ENCODE measurements around the gene P4HTM.
A peak's percentile ranks its signal among the peaks of the same experiment; 100 is the strongest.

The P4HTM gene, protein sequence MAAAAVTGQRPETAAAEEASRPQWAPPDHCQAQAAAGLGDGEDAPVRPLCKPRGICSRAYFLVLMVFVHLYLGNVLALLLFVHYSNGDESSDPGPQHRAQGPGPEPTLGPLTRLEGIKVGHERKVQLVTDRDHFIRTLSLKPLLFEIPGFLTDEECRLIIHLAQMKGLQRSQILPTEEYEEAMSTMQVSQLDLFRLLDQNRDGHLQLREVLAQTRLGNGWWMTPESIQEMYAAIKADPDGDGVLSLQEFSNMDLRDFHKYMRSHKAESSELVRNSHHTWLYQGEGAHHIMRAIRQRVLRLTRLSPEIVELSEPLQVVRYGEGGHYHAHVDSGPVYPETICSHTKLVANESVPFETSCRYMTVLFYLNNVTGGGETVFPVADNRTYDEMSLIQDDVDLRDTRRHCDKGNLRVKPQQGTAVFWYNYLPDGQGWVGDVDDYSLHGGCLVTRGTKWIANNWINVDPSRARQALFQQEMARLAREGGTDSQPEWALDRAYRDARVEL

DNA sequence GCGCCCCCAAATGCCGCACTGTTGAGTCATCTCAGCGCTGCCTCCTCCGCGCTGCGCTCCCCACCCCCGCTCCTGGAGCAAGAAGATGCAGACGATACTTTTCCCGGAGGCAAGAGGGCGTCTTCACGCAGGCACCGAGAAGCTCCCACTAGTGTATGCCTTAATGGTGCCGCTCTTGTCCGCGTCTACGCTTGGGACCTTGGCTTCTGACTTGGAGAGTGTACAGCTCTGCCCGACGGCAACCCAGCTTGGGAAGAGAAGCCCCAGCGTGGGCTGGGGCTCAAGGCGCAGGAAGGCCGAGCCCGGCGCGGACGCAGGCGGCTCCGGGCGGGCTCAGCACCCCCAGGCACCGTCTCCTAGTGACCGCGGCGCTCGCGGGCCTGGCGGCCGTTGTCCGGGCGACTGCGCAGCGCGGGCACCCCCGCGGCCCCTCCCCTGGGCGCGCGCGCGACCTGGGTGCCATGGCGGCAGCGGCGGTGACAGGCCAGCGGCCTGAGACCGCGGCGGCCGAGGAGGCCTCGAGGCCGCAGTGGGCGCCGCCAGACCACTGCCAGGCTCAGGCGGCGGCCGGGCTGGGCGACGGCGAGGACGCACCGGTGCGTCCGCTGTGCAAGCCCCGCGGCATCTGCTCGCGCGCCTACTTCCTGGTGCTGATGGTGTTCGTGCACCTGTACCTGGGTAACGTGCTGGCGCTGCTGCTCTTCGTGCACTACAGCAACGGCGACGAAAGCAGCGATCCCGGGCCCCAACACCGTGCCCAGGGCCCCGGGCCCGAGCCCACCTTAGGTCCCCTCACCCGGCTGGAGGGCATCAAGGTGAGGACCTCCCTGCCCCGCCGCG lies at the start of gene P4HTM:
Gene P4HTM, plus strand, starts transcription at position 446 of the 840 bp plus-strand sequence. Its CDS starts 16 bp downstream, at position 462.
- H3K4me3 ChIP-seq, result peak within 1 kb of the TSS; percentile 53 to 93 (median 78)
- peak within 1 kb of the TSS; percentile 10 to 95 (median 86) for H3K27ac ChIP-seq

- Histone ChIP-seq H3K4me3 (no peak overlapping the region), H3K27ac (no peak overlapping the region)
These were observed 44.6 kb upstream of the P4HTM start for GRCh38 chr3:48945432-48945831.

DNA sequence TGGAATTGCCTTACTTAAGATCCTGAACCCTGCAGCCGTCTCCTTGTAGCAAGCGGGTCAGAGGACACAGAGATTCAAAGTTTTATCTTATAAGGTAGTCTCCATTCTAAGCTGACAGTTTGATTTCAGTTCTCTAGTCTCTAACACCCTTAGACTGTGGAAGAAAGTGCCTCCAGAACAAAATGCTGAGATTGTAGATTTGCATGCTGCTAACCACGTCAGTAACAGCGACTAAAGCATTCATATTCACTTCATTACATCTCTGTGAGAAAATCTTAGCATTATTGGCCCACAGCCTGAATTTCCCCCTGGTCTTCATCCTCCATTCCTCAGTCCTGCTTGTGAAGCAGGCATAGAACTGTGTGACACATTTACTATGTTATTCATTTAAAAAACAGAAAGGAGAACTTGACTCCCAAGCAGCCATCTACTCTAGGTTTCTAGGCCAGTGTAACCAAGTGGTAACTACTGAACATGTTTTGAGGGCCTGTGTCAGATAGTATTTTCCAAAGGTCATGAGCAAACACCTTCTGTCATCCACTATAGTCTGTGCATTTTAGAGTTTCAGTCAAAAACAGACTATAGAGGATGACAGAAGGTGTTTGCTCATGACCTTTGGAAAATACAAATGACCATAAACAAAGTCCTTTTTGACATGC lies 44.0 kb upstream of the P4HTM start:
- no peak overlapping the region for H3K27ac ChIP-seq

GRCh38 chr3:48949376-48949717 lies 40.7 kb upstream of the P4HTM start:
- Histone ChIP-seq H3K4me3 (no peak overlapping the region), H3K27ac (peak overlapping the region in 1 of 21 experiments; percentile 26)

More for the DNA sequence above, 44.0 kb upstream of the P4HTM start:
- no peak overlapping the region for H3K4me3 ChIP-seq

- Histone ChIP-seq H3K4me3 (no peak overlapping the region), H3K27ac (no peak overlapping the region)
These were observed 40.0 kb upstream of the P4HTM start for GRCh38 chr3:48950051-48950450.

- Histone ChIP-seq H3K27ac (no peak overlapping the region), H3K4me3 (no peak overlapping the region)
These were observed 38.3 kb upstream of the P4HTM start for GRCh38 chr3:48951764-48952163.

GRCh38 chr3:48952510-48953118 lies 37.4 kb upstream of the P4HTM start:
- H3K4me3 ChIP-seq, result no peak overlapping the region
- H3K27ac ChIP-seq, result no peak overlapping the region

DNA sequence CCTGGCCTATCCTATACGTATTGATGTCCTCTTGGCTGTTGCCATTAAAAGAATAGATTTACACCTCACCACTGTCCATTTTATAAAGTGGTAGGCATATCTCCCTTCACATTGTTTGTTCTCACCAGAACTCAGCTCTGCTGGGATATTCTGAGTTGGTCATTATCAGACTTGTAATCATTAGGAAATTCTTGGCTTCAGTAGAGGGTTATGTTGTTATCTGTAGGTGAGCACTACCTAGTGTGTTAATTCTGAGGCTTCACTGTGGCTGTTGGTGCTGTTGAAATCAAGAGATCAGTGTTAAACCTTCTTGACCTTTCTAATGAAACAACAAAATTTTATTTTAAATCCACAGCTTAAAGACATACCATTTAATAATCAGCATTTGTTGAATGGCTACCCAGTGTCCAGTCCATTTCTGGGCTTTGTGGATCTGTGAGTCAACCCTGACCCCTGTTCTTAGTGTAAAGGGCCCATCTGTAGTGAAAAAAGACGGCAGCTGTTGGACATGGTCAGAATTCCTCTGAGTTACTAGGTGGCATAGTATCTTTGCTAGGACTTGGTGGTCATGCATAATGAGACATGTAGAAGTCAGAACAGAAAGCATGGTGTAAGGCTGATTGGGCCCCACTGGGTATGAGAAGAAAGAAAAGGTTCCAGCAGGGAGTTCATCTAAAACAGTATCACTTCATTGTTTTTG lies 32.9 kb upstream of the P4HTM start:
- Histone ChIP-seq H3K27ac (no peak overlapping the region), H3K4me3 (no peak overlapping the region)

GRCh38 chr3:48960841-48961413 lies 29.1 kb upstream of the P4HTM start:
- no peak overlapping the region for H3K27ac ChIP-seq
- H3K4me3 ChIP-seq, result no peak overlapping the region

GRCh38 chr3:48962340-48962739 lies 27.7 kb upstream of the P4HTM start:
- H3K4me3 ChIP-seq, result no peak overlapping the region

DNA sequence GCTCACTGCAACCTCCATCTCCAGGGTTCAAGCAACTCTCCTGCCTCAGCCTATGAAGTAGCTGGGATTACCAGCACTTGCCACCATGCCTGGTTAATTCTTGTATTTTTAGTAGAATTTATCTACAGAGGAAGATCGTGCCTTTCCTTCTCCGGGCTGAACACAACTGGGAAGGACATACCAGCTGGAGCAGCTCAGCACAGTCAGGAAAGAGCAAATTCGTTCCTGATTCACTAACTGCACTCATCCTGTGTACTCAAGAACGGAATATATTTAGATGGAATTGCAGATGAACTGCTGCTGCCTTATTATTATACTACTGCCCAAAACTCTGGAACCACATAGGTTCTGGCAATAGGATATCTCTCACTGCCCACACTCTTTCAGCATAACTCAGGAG lies 27.1 kb upstream of the P4HTM start:
- no peak overlapping the region for H3K4me3 ChIP-seq
- no peak overlapping the region for H3K27ac ChIP-seq

More at GRCh38 chr3:48962340-48962739, 27.7 kb upstream of the P4HTM start:
- H3K27ac ChIP-seq, result no peak overlapping the region

DNA sequence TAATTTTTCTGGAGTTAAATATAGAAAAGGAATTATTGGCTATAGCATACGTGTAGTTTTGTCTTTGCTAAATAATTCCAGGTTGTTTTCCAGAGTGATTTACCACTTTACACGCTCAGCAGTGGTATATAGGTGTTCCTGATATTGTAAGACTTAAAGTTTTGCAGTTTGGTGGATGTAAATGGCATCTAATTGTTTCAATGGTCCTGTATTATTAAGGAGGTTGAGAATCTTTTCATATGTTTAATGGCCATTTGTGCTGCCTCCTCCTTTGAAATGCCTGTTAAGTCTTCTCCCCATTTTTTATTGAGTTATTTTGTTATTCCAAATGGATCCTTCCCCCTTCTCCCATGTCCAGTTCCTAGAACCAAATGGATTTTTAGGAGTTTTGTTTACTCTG lies 26.4 kb upstream of the P4HTM start:
- H3K27ac ChIP-seq, result no peak overlapping the region
- no peak overlapping the region for H3K4me3 ChIP-seq

DNA sequence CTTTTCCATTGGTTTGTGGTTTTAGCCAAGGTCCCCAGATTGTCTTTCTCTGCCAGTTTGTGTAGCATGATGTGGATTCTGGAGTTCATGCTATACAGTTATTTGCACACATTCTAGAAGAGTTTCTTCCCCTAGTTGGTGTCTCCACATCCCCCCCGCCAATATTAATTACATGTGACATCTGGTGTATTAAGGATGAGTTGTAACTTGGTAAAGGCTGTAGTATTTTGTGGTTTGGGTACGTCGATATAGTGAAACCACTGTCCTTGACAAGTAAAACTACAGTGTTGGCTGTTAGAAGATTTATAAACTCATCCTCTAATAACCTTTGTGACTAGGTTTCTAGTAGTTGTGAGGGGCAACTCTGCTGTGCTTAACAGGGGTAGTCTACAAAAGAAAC lies 23.7 kb upstream of the P4HTM start:
- no peak overlapping the region for H3K4me3 ChIP-seq
- H3K27ac ChIP-seq, result peak overlapping the region in 4 of 21 experiments; percentile 24 to 43 (median 33)

DNA sequence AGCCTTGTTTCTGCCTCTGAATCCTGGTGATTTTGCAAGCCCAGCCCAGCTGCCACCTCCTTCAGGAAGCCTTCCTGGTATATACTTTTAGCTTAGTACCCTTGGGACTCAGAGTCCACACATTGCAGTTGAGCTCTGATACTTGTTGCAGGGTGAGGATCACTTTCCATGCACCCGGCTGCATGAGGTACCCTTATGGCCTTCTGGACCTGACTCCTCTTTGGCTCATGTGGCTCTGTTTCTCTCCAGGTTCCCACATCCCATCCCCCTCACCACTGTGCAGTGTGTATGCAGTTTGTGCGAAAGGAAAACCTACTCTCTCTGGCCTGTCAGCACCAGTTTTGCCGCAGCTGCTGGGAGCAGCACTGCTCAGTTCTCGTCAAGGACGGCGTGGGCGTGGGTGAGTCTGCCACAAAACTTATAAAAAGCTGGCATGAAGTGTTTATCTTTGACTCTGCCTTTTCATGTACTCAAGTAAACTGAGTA lies 23.1 kb upstream of the P4HTM start:
- Histone ChIP-seq H3K4me3 (no peak overlapping the region), H3K27ac (peak overlapping the region in 6 of 21 experiments; percentile 12 to 43 (median 27))

DNA sequence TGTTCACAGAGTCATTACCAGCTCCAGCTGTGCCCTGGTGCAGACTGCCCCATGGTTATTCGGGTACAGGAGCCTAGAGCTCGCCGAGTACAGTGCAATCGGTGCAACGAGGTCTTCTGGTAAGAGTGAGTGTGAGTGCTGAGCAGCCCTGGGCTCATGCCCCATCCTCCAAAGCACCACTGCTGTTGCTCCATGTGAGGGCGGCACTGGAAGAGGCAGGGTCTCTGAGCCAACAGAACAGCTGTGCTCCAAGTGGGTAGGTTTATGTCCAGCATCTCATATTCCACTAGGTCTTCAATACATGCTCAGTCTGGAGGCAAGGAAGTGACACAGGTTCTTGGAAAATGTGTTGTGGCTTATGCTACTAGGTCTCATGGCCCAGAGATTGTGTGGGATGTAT lies 19.5 kb upstream of the P4HTM start:
- Histone ChIP-seq H3K4me3 (no peak overlapping the region), H3K27ac (no peak overlapping the region)

DNA sequence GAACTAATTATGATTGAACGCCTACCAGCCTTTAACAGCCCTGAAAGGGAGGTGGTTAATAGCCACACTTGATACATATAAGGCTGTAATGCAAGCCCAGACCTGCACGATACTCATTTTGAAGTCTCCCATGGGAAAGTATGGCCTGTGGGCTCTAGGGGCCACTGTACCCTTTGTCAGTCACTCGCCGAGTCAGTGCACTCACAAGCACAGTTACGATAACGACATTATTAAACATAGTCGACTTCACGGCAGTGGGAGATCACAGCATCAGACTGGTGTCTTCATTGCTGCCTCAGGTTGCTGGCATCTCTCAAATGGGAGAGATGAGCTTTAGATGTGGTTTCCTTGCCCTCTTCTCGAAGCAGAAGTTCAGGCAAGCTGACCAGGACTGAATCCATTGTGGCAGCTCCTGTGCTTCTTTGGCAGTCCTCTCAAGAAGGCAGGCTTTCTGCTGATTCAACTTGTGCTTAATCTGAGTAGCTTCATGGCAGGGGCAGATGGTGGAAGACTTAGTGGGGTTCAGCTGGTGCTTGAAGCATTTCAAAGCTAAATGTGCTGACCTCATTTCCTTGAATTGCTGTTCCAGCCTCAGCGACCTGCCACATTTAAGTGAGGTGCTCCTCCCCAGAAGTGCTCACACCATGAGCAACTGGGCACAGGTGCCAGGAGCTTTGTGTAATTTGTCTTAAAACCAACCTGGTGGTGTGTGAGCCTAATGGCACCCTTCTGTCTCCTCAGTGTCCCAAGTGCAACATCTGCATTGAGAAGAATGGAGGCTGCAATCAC lies 15.8 kb upstream of the P4HTM start:
- Histone ChIP-seq H3K4me3 (no peak overlapping the region), H3K27ac (no peak overlapping the region)

DNA sequence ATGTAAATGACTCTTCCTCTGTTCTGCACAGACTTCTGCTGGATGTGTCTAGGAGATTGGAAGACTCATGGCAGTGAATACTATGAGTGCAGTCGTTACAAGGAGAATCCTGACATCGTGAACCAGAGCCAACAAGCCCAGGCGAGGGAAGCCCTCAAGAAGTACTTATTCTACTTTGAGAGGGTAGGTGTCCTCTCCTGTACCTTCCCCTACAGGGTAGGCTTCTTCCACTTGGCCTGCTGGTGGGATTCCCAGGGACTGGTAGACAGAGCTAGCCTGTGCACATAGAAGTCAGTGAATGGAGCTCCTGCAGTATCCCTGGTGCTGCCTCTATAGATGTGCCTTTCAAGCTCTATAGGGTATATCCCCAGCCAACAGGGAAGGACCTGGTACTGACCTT lies 10.6 kb upstream of the P4HTM start:
- Histone ChIP-seq H3K4me3 (no peak overlapping the region), H3K27ac (no peak overlapping the region)

DNA sequence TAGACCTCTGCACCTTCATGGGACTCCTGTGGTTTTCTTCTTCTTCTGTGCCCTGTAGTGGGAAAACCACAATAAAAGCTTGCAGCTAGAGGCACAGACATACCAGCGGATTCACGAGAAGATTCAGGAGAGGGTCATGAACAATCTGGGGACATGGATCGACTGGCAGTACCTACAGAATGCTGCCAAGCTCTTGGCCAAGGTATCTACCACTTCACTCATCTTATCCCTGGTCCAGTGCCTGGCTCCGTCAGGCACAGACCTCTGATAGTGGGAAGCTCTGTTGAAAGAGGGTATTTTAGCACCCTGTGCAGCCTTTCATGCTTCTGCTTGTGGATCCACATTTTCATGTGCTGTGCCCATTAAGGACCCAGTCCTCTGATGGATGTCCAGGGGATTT lies 9.7 kb upstream of the P4HTM start:
- H3K27ac ChIP-seq, result no peak overlapping the region
- H3K4me3 ChIP-seq, result no peak overlapping the region
